ENCODE data around the gene SRGAP1.

Gene SRGAP1

GRCh38 chr12:63924781-63925180 lies 80.3 kb downstream of the SRGAP1 start:
- H3K9ac ChIP-seq (ENCODE audit: low read depth, low read length): no peak overlapping the region
- TF ChIP-seq EZH2 (IDR thresholded peaks at IDR 0.05; ENCODE audit: borderline replicate concordance, low read depth, low read length, severe bottlenecking): no peak
- TF ChIP-seq, protein P1, sequence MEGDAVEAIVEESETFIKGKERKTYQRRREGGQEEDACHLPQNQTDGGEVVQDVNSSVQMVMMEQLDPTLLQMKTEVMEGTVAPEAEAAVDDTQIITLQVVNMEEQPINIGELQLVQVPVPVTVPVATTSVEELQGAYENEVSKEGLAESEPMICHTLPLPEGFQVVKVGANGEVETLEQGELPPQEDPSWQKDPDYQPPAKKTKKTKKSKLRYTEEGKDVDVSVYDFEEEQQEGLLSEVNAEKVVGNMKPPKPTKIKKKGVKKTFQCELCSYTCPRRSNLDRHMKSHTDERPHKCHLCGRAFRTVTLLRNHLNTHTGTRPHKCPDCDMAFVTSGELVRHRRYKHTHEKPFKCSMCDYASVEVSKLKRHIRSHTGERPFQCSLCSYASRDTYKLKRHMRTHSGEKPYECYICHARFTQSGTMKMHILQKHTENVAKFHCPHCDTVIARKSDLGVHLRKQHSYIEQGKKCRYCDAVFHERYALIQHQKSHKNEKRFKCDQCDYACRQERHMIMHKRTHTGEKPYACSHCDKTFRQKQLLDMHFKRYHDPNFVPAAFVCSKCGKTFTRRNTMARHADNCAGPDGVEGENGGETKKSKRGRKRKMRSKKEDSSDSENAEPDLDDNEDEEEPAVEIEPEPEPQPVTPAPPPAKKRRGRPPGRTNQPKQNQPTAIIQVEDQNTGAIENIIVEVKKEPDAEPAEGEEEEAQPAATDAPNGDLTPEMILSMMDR (IDR thresholded peaks at IDR 0.05; ENCODE audit: borderline replicate concordance, extremely low read depth, low read length, poor library complexity, severe bottlenecking): no peak
- no peaks in the 10 kb centered on the region for H3K27me3 ChIP-seq (ENCODE audit: insufficient read depth, low read length, poor library complexity)
- no peaks in the 10 kb centered on the region for H4K20me1 ChIP-seq (ENCODE audit: insufficient read depth, low read length)
- H3K4me3 ChIP-seq (ENCODE audit: low read depth in 1 of 2, low read length in 2 of 2): no peak overlapping the region
- no peak overlapping the region for H3K4me2 ChIP-seq (ENCODE audit: insufficient read depth, low read length)
- no peaks in the 10 kb centered on the region for H3K79me2 ChIP-seq (ENCODE audit: insufficient read depth, low read length)
- ATAC-seq (ENCODE audit: insufficient read depth, low read depth): no peak
- DNase-seq: no peak
- no peaks in the 10 kb centered on the region for H3K9me3 ChIP-seq (ENCODE audit: insufficient read depth, low read length, severe bottlenecking)
- no peaks in the 10 kb centered on the region for H3K4me1 ChIP-seq (ENCODE audit: insufficient read depth, low read length)
- no peak overlapping the region for H3K27ac ChIP-seq (ENCODE audit: low read length)
- no peak overlapping the region for H2AFZ ChIP-seq (ENCODE audit: low read depth, low read length)
- H3K36me3 ChIP-seq (ENCODE audit: insufficient read depth, low read length): no peaks in the 10 kb centered on the region

DNA sequence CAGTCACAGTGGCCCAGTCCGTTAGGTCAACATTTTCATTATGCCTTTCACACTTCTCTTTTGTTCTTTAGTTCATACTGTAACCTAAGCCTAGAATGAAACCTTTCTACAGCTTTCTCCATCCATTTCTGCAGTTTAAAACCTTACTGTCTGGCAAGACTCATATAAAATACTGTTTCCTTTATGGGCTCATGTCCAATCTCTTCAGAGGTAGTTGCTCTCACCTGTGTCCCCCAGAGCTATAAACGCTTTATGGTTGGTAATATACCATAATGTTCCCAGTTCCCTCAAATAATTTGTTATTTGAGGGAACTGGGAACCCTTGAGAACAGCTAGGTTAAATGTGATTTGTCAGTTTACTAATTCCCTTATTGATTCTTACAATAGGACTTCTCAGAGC lies 83.0 kb downstream of the SRGAP1 start:
- Histone ChIP-seq H3K9ac (ENCODE audit: low read depth, low read length) (no peak overlapping the region), H4K20me1 (ENCODE audit: insufficient read depth, low read length) (no peaks in the 10 kb centered on the region), H3K9me3 (ENCODE audit: insufficient read depth, low read length, severe bottlenecking) (no peaks in the 10 kb centered on the region), H3K36me3 (ENCODE audit: insufficient read depth, low read length) (no peaks in the 10 kb centered on the region), H3K4me2 (ENCODE audit: insufficient read depth, low read length) (no peak overlapping the region), H3K27me3 (ENCODE audit: insufficient read depth, low read length, poor library complexity) (no peaks in the 10 kb centered on the region), H3K4me3 (ENCODE audit: low read depth in 1 of 2, low read length in 2 of 2) (no peak overlapping the region), H3K27ac (ENCODE audit: low read length) (no peak overlapping the region), H2AFZ (ENCODE audit: low read depth, low read length) (no peak overlapping the region), H3K4me1 (ENCODE audit: insufficient read depth, low read length) (no peaks in the 10 kb centered on the region), H3K79me2 (ENCODE audit: insufficient read depth, low read length) (no peaks in the 10 kb centered on the region)
- no peak for ATAC-seq (ENCODE audit: insufficient read depth, low read depth)
- DNase-seq: no peak
- TF ChIP-seq, protein P1 (IDR thresholded peaks at IDR 0.05; ENCODE audit: borderline replicate concordance, extremely low read depth, low read length, poor library complexity, severe bottlenecking): no peak
- no peak for TF ChIP-seq EZH2 (IDR thresholded peaks at IDR 0.05; ENCODE audit: borderline replicate concordance, low read depth, low read length, severe bottlenecking)

DNA sequence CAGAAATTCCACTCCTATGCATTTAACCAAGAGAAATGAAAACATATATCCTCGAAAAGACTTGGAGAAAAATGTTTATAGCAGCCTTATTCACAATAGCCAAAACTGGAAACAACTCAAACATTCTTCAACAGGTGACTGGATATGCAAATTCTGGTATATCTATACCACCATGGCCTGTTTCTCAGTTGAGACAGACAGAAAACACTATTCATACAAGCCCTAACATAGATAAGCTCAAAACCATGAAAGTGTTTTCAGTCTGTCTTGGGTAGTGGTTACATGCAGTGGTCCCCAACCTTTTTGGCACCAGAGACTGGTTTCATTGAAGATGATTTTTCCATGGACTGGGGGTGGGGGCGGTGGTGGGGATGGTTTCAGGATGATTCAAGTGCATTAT lies 83.8 kb downstream of the SRGAP1 start:
- Histone ChIP-seq H3K27ac (ENCODE audit: low read length) (no peak overlapping the region), H3K79me2 (ENCODE audit: insufficient read depth, low read length) (no peaks in the 10 kb centered on the region), H3K27me3 (ENCODE audit: insufficient read depth, low read length, poor library complexity) (no peaks in the 10 kb centered on the region), H3K36me3 (ENCODE audit: insufficient read depth, low read length) (no peaks in the 10 kb centered on the region), H3K4me3 (ENCODE audit: low read depth in 1 of 2, low read length in 2 of 2) (no peak overlapping the region), H3K4me1 (ENCODE audit: insufficient read depth, low read length) (no peaks in the 10 kb centered on the region), H2AFZ (ENCODE audit: low read depth, low read length) (no peak overlapping the region), H3K4me2 (ENCODE audit: insufficient read depth, low read length) (no peak overlapping the region), H3K9me3 (ENCODE audit: insufficient read depth, low read length, severe bottlenecking) (no peaks in the 10 kb centered on the region), H4K20me1 (ENCODE audit: insufficient read depth, low read length) (no peaks in the 10 kb centered on the region), H3K9ac (ENCODE audit: low read depth, low read length) (no peak overlapping the region)
- ATAC-seq (ENCODE audit: insufficient read depth, low read depth) (no peak), DNase-seq (no peak)
- TF ChIP-seq, protein P1 (IDR thresholded peaks at IDR 0.05; ENCODE audit: borderline replicate concordance, extremely low read depth, low read length, poor library complexity, severe bottlenecking): no peak

DNA sequence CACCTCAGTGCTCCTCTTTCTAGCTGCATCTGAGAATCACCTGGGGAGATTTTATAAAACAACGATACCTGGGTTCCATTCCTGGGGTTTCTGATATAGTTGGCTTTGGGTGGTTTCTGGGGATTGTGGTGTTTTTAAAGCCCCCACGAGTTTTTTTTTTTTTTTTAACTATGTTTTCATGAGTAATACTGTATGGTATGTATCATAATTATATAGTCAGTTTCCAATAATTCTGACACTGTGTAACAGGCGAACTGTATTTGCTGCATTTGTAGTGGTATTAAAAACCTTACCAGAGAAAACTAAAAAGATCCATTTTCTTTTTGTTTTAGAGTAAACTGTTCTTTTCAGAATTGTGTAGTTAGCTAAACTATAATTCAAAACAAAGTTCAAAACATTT lies 84.9 kb downstream of the SRGAP1 start:
- TF ChIP-seq, protein P1 (IDR thresholded peaks at IDR 0.05; ENCODE audit: borderline replicate concordance, extremely low read depth, low read length, poor library complexity, severe bottlenecking): no peak
- no peak for TF ChIP-seq EZH2 (IDR thresholded peaks at IDR 0.05; ENCODE audit: borderline replicate concordance, low read depth, low read length, severe bottlenecking)
- no peaks in the 10 kb centered on the region for H3K79me2 ChIP-seq (ENCODE audit: insufficient read depth, low read length)

More for the DNA sequence above, 84.9 kb downstream of the SRGAP1 start:
- DNase-seq: no peak
- Histone ChIP-seq H2AFZ (ENCODE audit: low read depth, low read length) (no peak overlapping the region), H3K27ac (ENCODE audit: low read length) (no peak overlapping the region), H3K9ac (ENCODE audit: low read depth, low read length) (no peak overlapping the region), H3K27me3 (ENCODE audit: insufficient read depth, low read length, poor library complexity) (peaks cover 3% of the 10 kb centered on the region), H3K9me3 (ENCODE audit: insufficient read depth, low read length, severe bottlenecking) (no peaks in the 10 kb centered on the region), H4K20me1 (ENCODE audit: insufficient read depth, low read length) (no peaks in the 10 kb centered on the region), H3K36me3 (ENCODE audit: insufficient read depth, low read length) (no peaks in the 10 kb centered on the region), H3K4me2 (ENCODE audit: insufficient read depth, low read length) (no peak overlapping the region), H3K4me3 (ENCODE audit: low read depth in 1 of 2, low read length in 2 of 2) (no peak overlapping the region), H3K4me1 (ENCODE audit: insufficient read depth, low read length) (no peaks in the 10 kb centered on the region)
- ATAC-seq (ENCODE audit: insufficient read depth, low read depth): no peak

Data from DND-41 (cell line).